K562 (cell line): Measurements from ENCODE around the gene PODXL2.

Experiments used
- CBX5 ChIP-seq: IDR thresholded peaks from 2 replicates; pipeline ENCODE4 v1.6.1; 2014; ENCODE audit warnings: low read depth, borderline replicate concordance
- ETV5 ChIP-seq: sonication (generic); formaldehyde crosslinking; IDR thresholded peaks from 2 replicates; pipeline ENCODE4 v1.4.0; 2020; ENCODE audit warnings: low read depth, mild to moderate bottlenecking, missing genetic modification reagents
- SP1 ChIP-seq: sonication (generic); formaldehyde crosslinking; IDR thresholded peaks from 2 replicates; pipeline ENCODE4 v1.8.1; 2022; ENCODE audit warnings: mild to moderate bottlenecking, missing genetic modification reagents
- SRF ChIP-seq, 2 experiments: fragments of 250-450, 450-650 bp in 1 of 2; sonication (Bioruptor Pico) in 1 of 2; sonication (generic) in 1 of 2; formaldehyde crosslinking; IDR thresholded peaks; 2 replicates each; pipeline versions ENCODE4 v1.5.0 to v1.5.1; 2020 to 2022; ENCODE audit warnings: mild to moderate bottlenecking in 1 of 2, missing genetic modification reagents in 1 of 2
- TF ChIP-seq, protein P1 (sequence below), 2 experiments: fragments of 450-650 bp; conservative IDR thresholded peaks; 2 replicates each; pipeline ENCODE4 v1.6.1; 2017; ENCODE audit warnings: mild to moderate bottlenecking in 2 of 2, moderate library complexity in 2 of 2
- TF ChIP-seq, protein P2 (sequence below), 3 experiments: IDR thresholded peaks in 2 of 3; conservative IDR thresholded peaks in 1 of 3; 2 replicates each; pipeline ENCODE4 v1.5.1; 2011 to 2012; ENCODE audit warnings: low read length in 3 of 3, mild to moderate bottlenecking in 3 of 3, control low read depth in 2 of 3, improper control_type of control experiment in 1 of 3, inconsistent platforms in 1 of 3, low read depth in 1 of 3, mixed read lengths in 1 of 3, moderate library complexity in 1 of 3; ENCODE audit not compliant: insufficient read depth in 2 of 3

DNA sequence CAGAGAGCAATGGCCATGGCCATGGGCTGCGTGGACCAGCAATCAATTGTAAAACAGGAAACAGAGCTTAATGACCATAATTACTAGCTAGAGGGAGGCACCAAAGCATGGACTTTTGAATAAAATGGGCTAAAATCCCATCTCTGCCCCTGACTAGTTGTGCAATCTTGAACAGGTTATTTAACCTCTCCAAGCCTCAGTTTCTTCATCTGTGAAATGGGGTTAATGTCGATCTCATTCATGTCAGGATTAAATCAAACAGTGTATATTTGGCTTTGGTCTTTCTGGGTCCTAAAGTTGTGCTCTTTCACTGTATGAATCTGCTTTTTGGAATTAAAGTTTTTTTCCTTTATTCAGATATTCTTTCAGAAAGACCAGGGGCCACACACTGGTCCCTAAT, 79.9 kb downstream of the PODXL2 start:
- TF ChIP-seq, protein P1, sequence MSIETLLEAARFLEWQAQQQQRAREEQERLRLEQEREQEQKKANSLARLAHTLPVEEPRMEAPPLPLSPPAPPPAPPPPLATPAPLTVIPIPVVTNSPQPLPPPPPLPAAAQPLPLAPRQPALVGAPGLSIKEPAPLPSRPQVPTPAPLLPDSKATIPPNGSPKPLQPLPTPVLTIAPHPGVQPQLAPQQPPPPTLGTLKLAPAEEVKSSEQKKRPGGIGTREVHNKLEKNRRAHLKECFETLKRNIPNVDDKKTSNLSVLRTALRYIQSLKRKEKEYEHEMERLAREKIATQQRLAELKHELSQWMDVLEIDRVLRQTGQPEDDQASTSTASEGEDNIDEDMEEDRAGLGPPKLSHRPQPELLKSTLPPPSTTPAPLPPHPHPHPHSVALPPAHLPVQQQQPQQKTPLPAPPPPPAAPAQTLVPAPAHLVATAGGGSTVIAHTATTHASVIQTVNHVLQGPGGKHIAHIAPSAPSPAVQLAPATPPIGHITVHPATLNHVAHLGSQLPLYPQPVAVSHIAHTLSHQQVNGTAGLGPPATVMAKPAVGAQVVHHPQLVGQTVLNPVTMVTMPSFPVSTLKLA (conservative IDR thresholded peaks at IDR 0.05), result no peak
- TF ChIP-seq CBX5 (no peak), SRF (CRISPR knock-in tag; IDR thresholded peaks at IDR 0.05) (no peak), ETV5 (CRISPR knock-in tag) (no peak), SP1 (CRISPR knock-in tag) (no peak)
- TF ChIP-seq, protein P2, sequence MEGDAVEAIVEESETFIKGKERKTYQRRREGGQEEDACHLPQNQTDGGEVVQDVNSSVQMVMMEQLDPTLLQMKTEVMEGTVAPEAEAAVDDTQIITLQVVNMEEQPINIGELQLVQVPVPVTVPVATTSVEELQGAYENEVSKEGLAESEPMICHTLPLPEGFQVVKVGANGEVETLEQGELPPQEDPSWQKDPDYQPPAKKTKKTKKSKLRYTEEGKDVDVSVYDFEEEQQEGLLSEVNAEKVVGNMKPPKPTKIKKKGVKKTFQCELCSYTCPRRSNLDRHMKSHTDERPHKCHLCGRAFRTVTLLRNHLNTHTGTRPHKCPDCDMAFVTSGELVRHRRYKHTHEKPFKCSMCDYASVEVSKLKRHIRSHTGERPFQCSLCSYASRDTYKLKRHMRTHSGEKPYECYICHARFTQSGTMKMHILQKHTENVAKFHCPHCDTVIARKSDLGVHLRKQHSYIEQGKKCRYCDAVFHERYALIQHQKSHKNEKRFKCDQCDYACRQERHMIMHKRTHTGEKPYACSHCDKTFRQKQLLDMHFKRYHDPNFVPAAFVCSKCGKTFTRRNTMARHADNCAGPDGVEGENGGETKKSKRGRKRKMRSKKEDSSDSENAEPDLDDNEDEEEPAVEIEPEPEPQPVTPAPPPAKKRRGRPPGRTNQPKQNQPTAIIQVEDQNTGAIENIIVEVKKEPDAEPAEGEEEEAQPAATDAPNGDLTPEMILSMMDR (IDR thresholded peaks at IDR 0.05 in 2 of 3, conservative IDR thresholded peaks at IDR 0.05 in 1 of 3; ENCODE audit: insufficient read depth in 2 of 3, low read depth in 1 of 3, low read length in 3 of 3), result no peak
